ENCODE results near the gene CLCN2. TPM values are rescaled to one million over a fixed set of nuclear protein-coding genes. Genes with fewer than 3 reads are reported as not detected.

Gene CLCN2
- total RNA-seq, 4 donors from 2014 or later = 1.8 to 3.4 (median 2.7) TPM

DNA sequence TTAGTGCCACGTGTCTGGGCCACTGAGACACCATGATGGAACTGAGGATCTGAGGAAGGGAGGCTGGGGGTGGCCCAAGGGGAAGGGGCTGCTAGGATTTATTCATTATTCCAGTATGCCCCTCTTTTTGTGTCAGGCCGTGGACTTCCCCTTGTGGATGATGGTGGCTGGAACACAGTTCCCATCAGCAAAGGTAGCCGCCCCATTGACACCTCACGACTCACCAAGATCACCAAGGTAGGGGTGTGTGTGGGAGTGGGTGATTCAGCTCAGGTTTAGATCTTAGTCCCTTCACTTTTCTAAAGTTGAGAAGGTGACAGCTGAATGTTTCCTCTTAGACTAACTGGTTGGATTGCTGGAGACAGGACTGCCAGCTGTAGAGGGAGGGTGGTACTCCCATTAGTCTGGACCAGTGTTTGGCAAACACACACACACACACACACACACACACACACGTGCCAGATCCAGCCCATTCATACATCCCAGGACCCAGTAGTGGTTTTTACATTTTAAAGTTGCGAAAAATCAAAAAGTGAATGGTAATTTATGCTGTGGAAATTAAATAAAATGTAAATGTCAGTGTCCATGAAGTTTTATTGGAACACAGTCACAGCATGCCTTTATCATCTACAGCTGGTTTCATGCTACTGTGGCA is 35.6 kb downstream of the CLCN2 start:
- DNase-seq (ENCODE audit: extremely low spot score) = no peak
- H3K27me3 ChIP-seq = no peaks in the 10 kb centered on the region
- H3K36me3 ChIP-seq = peaks cover 91 to 100% (median 100%) of the 10 kb centered on the region in 4 donors
- intact Hi-C loops (cut with DNase I) = no loop called here
- peaks cover 13 to 32% (median 20%) of the 10 kb centered on the region in 4 donors for H3K4me1 ChIP-seq
- 79% methylated on average over 6 of the region's 6 CpGs for WGBS
- no peak overlapping the region for H3K4me3 ChIP-seq
- H3K9me3 ChIP-seq = no peaks in the 10 kb centered on the region
- no peak for TF ChIP-seq EP300 (IDR thresholded peaks at IDR 0.05)
- TF ChIP-seq, protein P1, sequence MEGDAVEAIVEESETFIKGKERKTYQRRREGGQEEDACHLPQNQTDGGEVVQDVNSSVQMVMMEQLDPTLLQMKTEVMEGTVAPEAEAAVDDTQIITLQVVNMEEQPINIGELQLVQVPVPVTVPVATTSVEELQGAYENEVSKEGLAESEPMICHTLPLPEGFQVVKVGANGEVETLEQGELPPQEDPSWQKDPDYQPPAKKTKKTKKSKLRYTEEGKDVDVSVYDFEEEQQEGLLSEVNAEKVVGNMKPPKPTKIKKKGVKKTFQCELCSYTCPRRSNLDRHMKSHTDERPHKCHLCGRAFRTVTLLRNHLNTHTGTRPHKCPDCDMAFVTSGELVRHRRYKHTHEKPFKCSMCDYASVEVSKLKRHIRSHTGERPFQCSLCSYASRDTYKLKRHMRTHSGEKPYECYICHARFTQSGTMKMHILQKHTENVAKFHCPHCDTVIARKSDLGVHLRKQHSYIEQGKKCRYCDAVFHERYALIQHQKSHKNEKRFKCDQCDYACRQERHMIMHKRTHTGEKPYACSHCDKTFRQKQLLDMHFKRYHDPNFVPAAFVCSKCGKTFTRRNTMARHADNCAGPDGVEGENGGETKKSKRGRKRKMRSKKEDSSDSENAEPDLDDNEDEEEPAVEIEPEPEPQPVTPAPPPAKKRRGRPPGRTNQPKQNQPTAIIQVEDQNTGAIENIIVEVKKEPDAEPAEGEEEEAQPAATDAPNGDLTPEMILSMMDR (IDR thresholded peaks at IDR 0.05) = no peak
- TF ChIP-seq POLR2A (IDR thresholded peaks at IDR 0.05; ENCODE audit: low read depth) = no peak
- no peak for TF ChIP-seq POLR2AphosphoS5 (IDR thresholded peaks at IDR 0.05)
- H3K27ac ChIP-seq (replicated peaks in 1 of 4) = peak overlapping the region in 1 of 4 donors; percentile 47

DNA sequence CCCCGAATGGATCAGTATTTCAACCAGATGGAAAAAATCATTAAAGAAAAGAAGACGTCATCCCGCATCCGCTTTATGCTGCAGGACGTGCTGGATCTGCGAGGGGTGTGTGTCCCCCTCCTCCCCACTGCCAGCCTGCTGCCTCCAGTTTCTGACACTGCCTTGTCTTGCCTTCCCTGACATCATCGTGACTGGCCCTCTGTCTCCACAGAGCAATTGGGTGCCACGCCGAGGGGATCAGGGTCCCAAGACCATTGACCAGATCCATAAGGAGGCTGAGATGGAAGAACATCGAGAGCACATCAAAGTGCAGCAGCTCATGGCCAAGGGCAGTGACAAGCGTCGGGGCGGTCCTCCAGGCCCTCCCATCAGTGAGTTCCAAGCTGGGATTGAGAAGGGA is 36.1 kb downstream of the CLCN2 start:
- intact Hi-C loops (cut with DNase I) = no loop called here
- H3K27me3 ChIP-seq = no peaks in the 10 kb centered on the region
- 89% methylated on average over 13 of the region's 13 CpGs for WGBS
- TF ChIP-seq, protein P1 (IDR thresholded peaks at IDR 0.05) = no peak
- H3K36me3 ChIP-seq = peaks cover 93 to 100% (median 100%) of the 10 kb centered on the region in 4 donors
- no peak overlapping the region for H3K4me3 ChIP-seq
- peak overlapping the region in 2 of 4 donors; percentile 15 to 47 for H3K27ac ChIP-seq (replicated peaks in 1 of 4)
- DNase-seq (ENCODE audit: extremely low spot score) = no peak
- no peaks in the 10 kb centered on the region for H3K9me3 ChIP-seq
- peaks cover 19 to 38% (median 25%) of the 10 kb centered on the region in 4 donors for H3K4me1 ChIP-seq

DNA sequence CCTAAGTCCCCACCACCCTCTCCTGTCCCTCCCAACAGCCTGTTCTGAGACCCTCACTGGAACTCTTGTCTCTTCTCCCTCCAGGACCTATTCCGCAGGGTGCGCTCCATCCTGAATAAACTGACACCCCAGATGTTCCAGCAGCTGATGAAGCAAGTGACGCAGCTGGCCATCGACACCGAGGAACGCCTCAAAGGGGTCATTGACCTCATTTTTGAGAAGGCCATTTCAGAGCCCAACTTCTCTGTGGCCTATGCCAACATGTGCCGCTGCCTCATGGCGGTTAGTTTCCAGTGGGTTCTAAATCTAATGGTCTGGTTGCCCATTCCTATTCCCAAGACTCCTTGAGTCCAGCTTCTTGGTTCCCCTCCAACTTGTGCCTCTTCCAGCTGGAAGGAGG is 37.7 kb downstream of the CLCN2 start:
- Histone ChIP-seq H3K4me1 (peaks cover 32 to 54% (median 41%) of the 10 kb centered on the region in 4 donors), H3K27me3 (no peaks in the 10 kb centered on the region), H3K36me3 (peaks cover 83 to 87% (median 85%) of the 10 kb centered on the region in 4 donors), H3K4me3 (no peak overlapping the region), H3K9me3 (no peaks in the 10 kb centered on the region), H3K27ac (replicated peaks in 1 of 4) (peak overlapping the region; percentile 28 to 97 (median 52))
- TF ChIP-seq POLR2A (IDR thresholded peaks at IDR 0.05; ENCODE audit: low read depth) (no peak), POLR2AphosphoS5 (IDR thresholded peaks at IDR 0.05) (peak; percentile 5 to 16)
- TF ChIP-seq, protein P1 (IDR thresholded peaks at IDR 0.05) = no peak
- intact Hi-C loops (cut with DNase I) = no loop called here
- WGBS = 94% methylated on average over 7 of the region's 8 CpGs
- no peak for DNase-seq (ENCODE audit: extremely low spot score)

DNA sequence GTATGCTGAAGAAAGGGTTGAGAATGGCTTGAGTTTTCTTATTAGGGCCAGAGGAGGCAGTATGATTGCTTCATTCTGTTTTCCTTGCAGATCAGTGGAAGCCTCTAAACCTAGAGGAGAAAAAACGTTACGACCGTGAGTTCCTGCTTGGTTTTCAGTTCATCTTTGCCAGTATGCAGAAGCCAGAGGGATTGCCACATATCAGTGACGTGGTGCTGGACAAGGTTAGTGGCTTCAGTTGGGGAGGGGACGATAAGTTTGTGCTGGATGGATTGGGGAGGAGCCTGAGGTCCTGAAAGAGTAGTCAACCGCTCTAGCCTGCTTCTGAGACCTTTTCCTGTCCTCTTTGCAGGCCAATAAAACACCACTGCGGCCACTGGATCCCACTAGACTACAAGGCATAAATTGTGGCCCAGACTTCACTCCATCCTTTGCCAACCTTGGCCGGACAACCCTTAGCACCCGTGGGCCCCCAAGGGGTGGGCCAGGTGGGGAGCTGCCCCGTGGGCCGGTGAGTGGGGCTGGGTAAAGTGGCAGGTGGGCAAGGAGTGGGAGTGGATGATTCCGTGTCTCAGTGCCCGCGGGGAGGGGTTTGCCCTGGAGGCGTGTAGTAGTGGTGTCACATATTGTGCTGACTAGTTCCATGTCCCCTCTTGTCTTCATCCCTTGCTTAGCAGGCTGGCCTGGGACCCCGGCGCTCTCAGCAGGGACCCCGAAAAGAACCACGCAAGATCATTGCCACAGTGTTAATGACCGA is 38.5 kb downstream of the CLCN2 start:
- Histone ChIP-seq H3K9me3 (no peaks in the 10 kb centered on the region), H3K36me3 (peaks cover 75 to 87% (median 80%) of the 10 kb centered on the region in 4 donors), H3K27me3 (no peaks in the 10 kb centered on the region), H3K4me1 (peaks cover 38 to 61% (median 49%) of the 10 kb centered on the region in 4 donors), H3K27ac (replicated peaks in 1 of 4) (peak overlapping the region; percentile 60 to 97 (median 84)), H3K4me3 (no peak overlapping the region)
- no peak for DNase-seq (ENCODE audit: extremely low spot score)
- intact Hi-C loops (cut with DNase I) = no loop called here
- WGBS = 77% methylated on average over 19 of the region's 20 CpGs
- TF ChIP-seq, protein P1 (IDR thresholded peaks at IDR 0.05) = no peak
- TF ChIP-seq POLR2A (IDR thresholded peaks at IDR 0.05; ENCODE audit: low read depth) (no peak), POLR2AphosphoS5 (IDR thresholded peaks at IDR 0.05) (peak in 1 of 2 donors; percentile 23), EP300 (IDR thresholded peaks at IDR 0.05) (no peak)

All from esophagus muscularis mucosa (tissue), 4 donors.